ENCODE measurements around the gene HGS.

DNA sequence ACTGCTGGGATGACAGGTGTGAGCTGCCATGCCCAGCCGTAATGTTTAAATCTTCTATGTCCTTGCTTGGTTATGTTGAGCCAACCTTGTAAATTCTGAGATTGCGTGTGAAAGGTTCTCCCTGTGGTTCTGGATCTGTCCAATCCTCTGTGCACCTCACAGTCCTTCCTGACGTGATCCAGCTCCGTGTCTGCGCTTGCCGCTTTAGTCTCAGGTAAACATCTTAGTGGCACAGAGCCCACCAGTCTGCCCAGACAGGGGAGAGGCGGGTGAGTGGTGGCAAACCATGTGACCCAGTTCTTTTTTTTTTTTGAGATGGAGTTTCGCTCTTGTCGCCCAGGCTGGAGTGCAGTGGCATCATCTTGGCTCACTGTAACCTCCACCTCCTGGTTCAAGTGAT is 42.2 kb downstream of the HGS start:
- TF ChIP-seq, protein P1, sequence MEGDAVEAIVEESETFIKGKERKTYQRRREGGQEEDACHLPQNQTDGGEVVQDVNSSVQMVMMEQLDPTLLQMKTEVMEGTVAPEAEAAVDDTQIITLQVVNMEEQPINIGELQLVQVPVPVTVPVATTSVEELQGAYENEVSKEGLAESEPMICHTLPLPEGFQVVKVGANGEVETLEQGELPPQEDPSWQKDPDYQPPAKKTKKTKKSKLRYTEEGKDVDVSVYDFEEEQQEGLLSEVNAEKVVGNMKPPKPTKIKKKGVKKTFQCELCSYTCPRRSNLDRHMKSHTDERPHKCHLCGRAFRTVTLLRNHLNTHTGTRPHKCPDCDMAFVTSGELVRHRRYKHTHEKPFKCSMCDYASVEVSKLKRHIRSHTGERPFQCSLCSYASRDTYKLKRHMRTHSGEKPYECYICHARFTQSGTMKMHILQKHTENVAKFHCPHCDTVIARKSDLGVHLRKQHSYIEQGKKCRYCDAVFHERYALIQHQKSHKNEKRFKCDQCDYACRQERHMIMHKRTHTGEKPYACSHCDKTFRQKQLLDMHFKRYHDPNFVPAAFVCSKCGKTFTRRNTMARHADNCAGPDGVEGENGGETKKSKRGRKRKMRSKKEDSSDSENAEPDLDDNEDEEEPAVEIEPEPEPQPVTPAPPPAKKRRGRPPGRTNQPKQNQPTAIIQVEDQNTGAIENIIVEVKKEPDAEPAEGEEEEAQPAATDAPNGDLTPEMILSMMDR (IDR thresholded peaks at IDR 0.05), result no peak
- TF ChIP-seq POLR2A (IDR thresholded peaks at IDR 0.05), result no peak
- peak; percentile 99 for TF ChIP-seq POLR2AphosphoS5 (IDR thresholded peaks at IDR 0.05)

Data from prostate gland (tissue), 2 donors.